Astrocyte (in vitro differentiated cells and primary cell): ENCODE results near the gene PRDM2. TPM values are rescaled to one million over a fixed set of nuclear protein-coding genes. Genes with fewer than 3 reads are reported as not detected.

Experiments
- DNase-seq: peaks from one replicate; pipeline ENCODE4 v3.0.0-alpha.2; 2010; ENCODE audit warnings: low read depth
- FAIRE-seq: peaks from 2 replicates; lab custom pipeline; 2011; peaks lifted over from hg19 to GRCh38; lab: Jason Lieb, UNC
- H2AFZ ChIP-seq: 2 replicates; pipeline ENCODE4 v1.6.0; 2012; ENCODE audit warnings: low read depth, low read length, inconsistent platforms
- H3K27ac ChIP-seq: 2 replicates; pipeline ENCODE4 v1.5.1; 2011; ENCODE audit warnings: low read depth, low read length, inconsistent platforms
- H3K27me3 ChIP-seq: 2 replicates; pipeline ENCODE4 v1.6.0; 2011; ENCODE audit warnings: low read length, inconsistent platforms; ENCODE audit not compliant: insufficient read depth
- H3K36me3 ChIP-seq: 2 replicates; pipeline ENCODE4 v1.5.1; 2011; ENCODE audit warnings: low read length, inconsistent platforms; ENCODE audit not compliant: insufficient read depth
- H3K4me1 ChIP-seq: 2 replicates; pipeline ENCODE4 v1.5.1; 2011; ENCODE audit warnings: low read length, inconsistent platforms; ENCODE audit not compliant: insufficient read depth
- H3K4me2 ChIP-seq: 2 replicates; pipeline ENCODE4 v1.6.0; 2012; ENCODE audit warnings: low read length, inconsistent platforms
- H3K4me3 ChIP-seq: 2 replicates; pipeline ENCODE4 v1.5.1; 2011; ENCODE audit warnings: low read depth, mild to moderate bottlenecking, low read length, inconsistent platforms; ENCODE audit not compliant: insufficient read depth
- H3K79me2 ChIP-seq: 2 replicates; pipeline ENCODE4 v1.6.0; 2012; ENCODE audit warnings: mild to moderate bottlenecking, low read length, inconsistent platforms; ENCODE audit not compliant: insufficient read depth
- H3K9ac ChIP-seq: 2 replicates; pipeline ENCODE4 v1.6.0; 2012; ENCODE audit warnings: mild to moderate bottlenecking, low read length, inconsistent platforms
- H3K9me3 ChIP-seq: 2 replicates; pipeline ENCODE4 v1.5.1; 2012; ENCODE audit warnings: low read depth, mild to moderate bottlenecking, low read length, inconsistent platforms; ENCODE audit not compliant: insufficient read depth
- H4K20me1 ChIP-seq: 2 replicates; pipeline ENCODE4 v1.6.0; 2012; ENCODE audit warnings: low read length, inconsistent platforms; ENCODE audit not compliant: insufficient read depth
- H3K27ac Mint-ChIP-seq: one replicate; pipeline ENCODE4 v1.8.0; 2021; ENCODE audit warnings: mild to moderate bottlenecking, mixed read lengths; ENCODE audit not compliant: unreplicated experiment
- H3K27me3 Mint-ChIP-seq: one replicate; pipeline ENCODE4 v1.8.0; 2021; ENCODE audit warnings: low read depth, mixed read lengths; ENCODE audit not compliant: unreplicated experiment
- H3K36me3 Mint-ChIP-seq: one replicate; pipeline ENCODE4 v1.8.0; 2021; ENCODE audit warnings: low read depth, mixed read lengths; ENCODE audit not compliant: unreplicated experiment
- H3K4me1 Mint-ChIP-seq: one replicate; pipeline ENCODE4 v1.8.0; 2021; ENCODE audit warnings: low read depth, mixed read lengths; ENCODE audit not compliant: unreplicated experiment
- H3K4me3 Mint-ChIP-seq: one replicate; pipeline ENCODE4 v1.8.0; 2021; ENCODE audit warnings: mild to moderate bottlenecking, moderate library complexity, mixed read lengths; ENCODE audit not compliant: unreplicated experiment
- H3K9me3 Mint-ChIP-seq: one replicate; pipeline ENCODE4 v1.8.0; 2021; ENCODE audit warnings: mild to moderate bottlenecking, mixed read lengths; ENCODE audit not compliant: unreplicated experiment
- CTCF ChIP-seq: IDR thresholded peaks from 2 replicates; pipeline ENCODE4 v1.5.1; 2011; ENCODE audit warnings: low read depth, mild to moderate bottlenecking, inconsistent platforms, low read length, moderate library complexity; ENCODE audit not compliant: insufficient read depth
- EZH2 ChIP-seq: IDR thresholded peaks from 2 replicates; pipeline ENCODE4 v1.6.1; 2012; ENCODE audit warnings: mild to moderate bottlenecking, low read length, inconsistent platforms; ENCODE audit not compliant: insufficient read depth
- total RNA-seq: library from RNA; stranded (reverse); gene quantifications from 2 replicates; pipeline ENCODE4 v1.2.1, GENCODE V29; 2021

The PRDM2 gene
- total RNA-seq, 1 donor from 2014 or later: 49.0 TPM

- H3K9me3 ChIP-seq: no peaks in the 10 kb centered on the region
Measured at GRCh38 chr1:13748610-13749505, 48.9 kb downstream of the PRDM2 start.

GRCh38 chr1:13749543-13750341 is 49.8 kb downstream of the PRDM2 start:
- peak overlapping the region; percentile 100 for H3K4me3 Mint-ChIP-seq
- H3K36me3 Mint-ChIP-seq: peaks cover 6% of the 10 kb centered on the region
- no peak for FAIRE-seq
- peaks cover 32% of the 10 kb centered on the region for H3K4me1 Mint-ChIP-seq
- TF ChIP-seq CTCF: no peak
- no peak for TF ChIP-seq EZH2
- Histone ChIP-seq H4K20me1 (peaks cover 50% of the 10 kb centered on the region), H3K4me2 (peak overlapping the region; percentile 89), H3K4me1 (peaks cover 18% of the 10 kb centered on the region), H3K4me3 (peak overlapping the region; percentile 96), H3K36me3 (peaks cover 3% of the 10 kb centered on the region), H3K79me2 (peaks cover 51% of the 10 kb centered on the region), H3K27me3 (no peaks in the 10 kb centered on the region), H3K9me3 (no peaks in the 10 kb centered on the region), H2AFZ (peak overlapping the region; percentile 40), H3K9ac (peak overlapping the region; percentile 96), H3K27ac (peak overlapping the region; percentile 81)
- H3K27ac Mint-ChIP-seq: peak overlapping the region; percentile 98
- DNase-seq: no peak
- H3K27me3 Mint-ChIP-seq: no peaks in the 10 kb centered on the region
- no peaks in the 10 kb centered on the region for H3K9me3 Mint-ChIP-seq

More at GRCh38 chr1:13748610-13749505, 48.9 kb downstream of the PRDM2 start:
- Mint-ChIP-seq H3K27me3 (no peaks in the 10 kb centered on the region), H3K9me3 (no peaks in the 10 kb centered on the region), H3K4me3 (peak overlapping the region; percentile 90), H3K27ac (peak overlapping the region; percentile 90), H3K36me3 (peaks cover 4% of the 10 kb centered on the region), H3K4me1 (peaks cover 23% of the 10 kb centered on the region)
- TF ChIP-seq CTCF (no peak), EZH2 (no peak)
- Histone ChIP-seq H3K36me3 (peaks cover 1% of the 10 kb centered on the region), H3K9ac (peak overlapping the region; percentile 96), H3K27me3 (no peaks in the 10 kb centered on the region), H3K4me2 (peak overlapping the region; percentile 88), H3K4me3 (peak overlapping the region; percentile 73), H4K20me1 (peaks cover 41% of the 10 kb centered on the region), H3K27ac (peak overlapping the region; percentile 81), H2AFZ (peak overlapping the region; percentile 75), H3K4me1 (peaks cover 15% of the 10 kb centered on the region), H3K79me2 (peaks cover 43% of the 10 kb centered on the region)
- no peak for FAIRE-seq
- peak; percentile 89 for DNase-seq
